Activated naive CD8-positive, alpha-beta T cell treated with anti-CD3 and anti-CD28 coated beads, Interleukin-2, amount 50 U/mL, for 16 hours (primary cell): Measurements from ENCODE around the gene ULK3.
"Not testable (repeated sequence)": the region's sequence is repeated elsewhere in the genome, so short reads cannot be mapped to it uniquely, and the experiment has no call there.

Source experiments
- DNase-seq: peaks from one replicate; pipeline ENCODE4 v3.0.0-alpha.2; 2020; ENCODE audit warnings: low read depth, low spot score

ULK3 gene

GRCh38 chr15:74842581-74843444 lies at the start of gene ULK3:
ULK3 (minus strand) TSS chr15:74843156; CDS start chr15:74843105, 51 bp downstream.
- peak; percentile 86 for DNase-seq

- DNase-seq: no peak
These were observed 49.4 kb upstream of the ULK3 start for GRCh38 chr15:74892313-74892712.

- no peak for DNase-seq
These were observed 48.5 kb upstream of the ULK3 start for GRCh38 chr15:74891469-74891868.

GRCh38 chr15:74890665-74890960 lies 47.7 kb upstream of the ULK3 start:
- no peak for DNase-seq

- DNase-seq: peak; percentile 75
These were observed 47.1 kb upstream of the ULK3 start, which contains the start of gene MPI for GRCh38 chr15:74889883-74890664. MPI (plus strand) TSS chr15:74890042; CDS start chr15:74890074, 32 bp downstream.

GRCh38 chr15:74889390-74889882 lies 46.5 kb upstream of the ULK3 start:
- no peak for DNase-seq

- DNase-seq: no peak
These were observed 45.8 kb upstream of the ULK3 start for GRCh38 chr15:74888716-74889115.

GRCh38 chr15:74887537-74888193 lies 44.7 kb upstream of the ULK3 start:
- not testable (repeated sequence) for DNase-seq

- DNase-seq: no peak
These were observed 42.5 kb upstream of the ULK3 start for GRCh38 chr15:74885461-74885860.

GRCh38 chr15:74884428-74885223 lies 41.7 kb upstream of the ULK3 start:
- DNase-seq: no peak

- DNase-seq: no peak
These were observed 39.6 kb upstream of the ULK3 start for GRCh38 chr15:74882528-74882927.

GRCh38 chr15:74878273-74878672 lies 35.3 kb upstream of the ULK3 start:
- DNase-seq: no peak

- DNase-seq: no peak
These were observed 30.9 kb upstream of the ULK3 start for GRCh38 chr15:74873756-74874424.

- peak; percentile 82 for DNase-seq
These were observed 30.2 kb upstream of the ULK3 start, which contains the start of gene SCAMP2 for GRCh38 chr15:74873036-74873755. SCAMP2 (minus strand) TSS chr15:74873365; CDS start chr15:74873255, 110 bp downstream.

- no peak for DNase-seq
These were observed 29.7 kb upstream of the ULK3 start for GRCh38 chr15:74872702-74873035.

- no peak for DNase-seq
These were observed 27.7 kb upstream of the ULK3 start for GRCh38 chr15:74870436-74871215.

- no peak for DNase-seq
These were observed 26.9 kb upstream of the ULK3 start for GRCh38 chr15:74869726-74870407.

- DNase-seq: no peak
These were observed 26.4 kb upstream of the ULK3 start for GRCh38 chr15:74869372-74869725.

GRCh38 chr15:74868059-74868458 lies 25.1 kb upstream of the ULK3 start:
- no peak for DNase-seq
